Pancreas (tissue), 10 donors: ENCODE results near the gene C8A. TPM values are rescaled to one million over a fixed set of nuclear protein-coding genes. Genes with fewer than 3 reads are reported as not detected.

Experiments used
- ATAC-seq, 4 donors: fragments of 200-7000 bp; cut with Tn5 transposase; one replicate each; pipeline versions ENCODE4 v1.8.0 to v1.9.1; 2020; ENCODE audit warnings: mild to moderate bottlenecking in 4 of 4, moderate library complexity in 4 of 4
- DNase-seq, 6 donors: peaks; one replicate each; pipeline ENCODE4 v3.0.0-alpha.2; 2020
- FAIRE-seq: peaks from 2 replicates; lab custom pipeline; 2012; peaks lifted over from hg19 to GRCh38; lab: Jason Lieb, UNC
- H3K27ac ChIP-seq, 4 donors: fragments of 200-600 bp; sonication (generic); 1 replicate in 3 of 4; 2 replicates in 1 of 4; pipeline versions ENCODE4 v1.5.0 to v1.8.0; 2020
- H3K27me3 ChIP-seq, 4 donors: fragments of 200-600 bp; one replicate each; pipeline ENCODE4 v1.8.0; 2021
- H3K36me3 ChIP-seq, 3 donors: fragments of 200-600 bp; sonication (generic) in 1 of 3; one replicate each; pipeline versions ENCODE4 v1.5.0 to v1.8.0; 2020 to 2021
- H3K4me1 ChIP-seq, 3 donors: fragments of 200-600 bp; one replicate each; pipeline ENCODE4 v1.8.0; 2021
- H3K4me3 ChIP-seq, 4 donors: fragments of 200-600 bp; sonication (generic) in 2 of 4; one replicate each; pipeline versions ENCODE4 v1.5.0 to v1.8.0; 2020 to 2021
- H3K9me3 ChIP-seq, 4 donors: fragments of 200-600 bp; one replicate each; pipeline ENCODE4 v1.8.0; 2021
- CTCF ChIP-seq, 4 donors: fragments of 200-600 bp; sonication (generic) in 3 of 4; IDR thresholded peaks; one replicate each; pipeline versions ENCODE4 v1.5.0 to v1.8.0; 2021; ENCODE audit warnings: antibody characterized with exemption in 4 of 4
- WGBS, 2 donors: extraction: QIAGEN DNeasy Blood & Tissue Kit; methylation state at CpG; one replicate each; pipeline ENCODE4 v1.1.7; 2013; 5-methylcytosine and 5-hydroxymethylcytosine counted together
- intact Hi-C, 3 donors: fragments of 100-400 bp; cut with DNase I; formaldehyde crosslinking; loops; one replicate each; pipeline versions ENCODE4 v1.11.1 to v1.14.2; 2022
- polyA plus RNA-seq, 2 donors: library from polyadenylated mRNA; stranded (reverse); fragments of 200-250 nt; gene quantifications; one replicate each; pipeline ENCODE4 v1.2.3, GENCODE V29; 2013
- total RNA-seq, 6 donors: library from RNA; stranded (reverse); fragmentation: NEBNext Ultra II Directional in 4 of 6; extraction: Animal tissue kit (Norgen Biotek cat#: 25700) in 4 of 6; gene quantifications; one replicate each; pipeline versions ENCODE4 v1.2.1 to v1.2.4, GENCODE V29; 2021 to 2023
- donor health status: healthy with polysubstance abuse.
- donor health status: DM: no; HTN: no; CAD: no; lungs with moderate emphysema.
- donor health status: DM: no; HTN: no; CAD: no.
- donor health status: control.
- donor health status: control.
- donor health status: Bipolar disorder and iron deficiency.
- donor health status: DM: yes; HTN: yes; CAD: no.
- donor health status: DM: no; HTN: no; CAD: no.
- donor health status: DM: no; HTN: no; CAD: no.
- donor health status: DM: yes; HTN: yes; CAD: no.

Gene C8A
- total and polyA plus RNA-seq, 8 donors, result 0.08 to 0.38 (median 0.11) TPM; not detected in 4

GRCh38 chr1:56880774-56881173 lies 26.2 kb downstream of the C8A start:
- Histone ChIP-seq H3K4me3 (no peak overlapping the region), H3K4me1 (no peaks in the 10 kb centered on the region), H3K27ac (no peak overlapping the region), H3K36me3 (no peaks in the 10 kb centered on the region), H3K9me3 (no peaks in the 10 kb centered on the region), H3K27me3 (no peaks in the 10 kb centered on the region)
- intact Hi-C loops, result no loop called here
- no peak for DNase-seq
- WGBS, 2 donors, result 69 to 84% methylated on average over 1 of the region's 1 CpG
- no peak for FAIRE-seq
- TF ChIP-seq CTCF (IDR thresholded peaks at IDR 0.05), result no peak
- no peak for ATAC-seq

GRCh38 chr1:56881417-56881816 lies 26.8 kb downstream of the C8A start:
- WGBS, 2 donors, result 88 to 92% methylated on average over 6 of the region's 6 CpGs
- Histone ChIP-seq H3K4me1 (no peaks in the 10 kb centered on the region), H3K27me3 (no peaks in the 10 kb centered on the region), H3K4me3 (no peak overlapping the region), H3K36me3 (no peaks in the 10 kb centered on the region), H3K9me3 (no peaks in the 10 kb centered on the region), H3K27ac (no peak overlapping the region)
- ATAC-seq (no peak), FAIRE-seq (no peak), DNase-seq (no peak)
- TF ChIP-seq CTCF (IDR thresholded peaks at IDR 0.05), result no peak
- intact Hi-C loops, result no loop called here

- intact Hi-C loops, result no loop called here
- no peak for FAIRE-seq
Measured at GRCh38 chr1:56890229-56890628, 35.6 kb downstream of the C8A start.

GRCh38 chr1:56894014-56894413 lies 39.4 kb downstream of the C8A start:
- Histone ChIP-seq H3K36me3 (no peaks in the 10 kb centered on the region), H3K4me3 (no peak overlapping the region), H3K27ac (no peak overlapping the region), H3K4me1 (peaks cover 7 to 21% (median 18%) of the 10 kb centered on the region in 3 donors), H3K27me3 (no peaks in the 10 kb centered on the region), H3K9me3 (no peaks in the 10 kb centered on the region)
- ATAC-seq (no peak), FAIRE-seq (no peak), DNase-seq (no peak)
- no peak for TF ChIP-seq CTCF (IDR thresholded peaks at IDR 0.05)
- intact Hi-C loops, result no loop called here

More at GRCh38 chr1:56890229-56890628, 35.6 kb downstream of the C8A start:
- ATAC-seq, result no peak
- no peak overlapping the region for H3K27ac ChIP-seq
- 84 to 86% methylated on average over 3 of the region's 3 CpGs for WGBS, 2 donors
- DNase-seq, result no peak
- H3K9me3 ChIP-seq, result no peaks in the 10 kb centered on the region
- no peaks in the 10 kb centered on the region for H3K36me3 ChIP-seq
- no peaks in the 10 kb centered on the region for H3K27me3 ChIP-seq
- no peaks in the 10 kb centered on the region for H3K4me1 ChIP-seq
- TF ChIP-seq CTCF (IDR thresholded peaks at IDR 0.05), result no peak
- no peak overlapping the region for H3K4me3 ChIP-seq

- intact Hi-C loops, result no loop called here
- no peaks in the 10 kb centered on the region for H3K27me3 ChIP-seq
- ATAC-seq (peak; percentile 72 to 90 (median 82)), FAIRE-seq (no peak), DNase-seq (peak in 3 of 6 donors; percentile 15 to 62 (median 22))
- H3K9me3 ChIP-seq, result no peaks in the 10 kb centered on the region
- H3K4me3 ChIP-seq, result no peak overlapping the region
- peaks cover 7 to 24% (median 18%) of the 10 kb centered on the region in 3 donors for H3K4me1 ChIP-seq
- WGBS, 2 donors, result 19% methylated on average over 6 of the region's 6 CpGs
- no peak for TF ChIP-seq CTCF (IDR thresholded peaks at IDR 0.05)
- peak overlapping the region in 2 of 4 donors; percentile 12 to 59 for H3K27ac ChIP-seq
- H3K36me3 ChIP-seq, result no peaks in the 10 kb centered on the region
Measured at GRCh38 chr1:56897150-56898004, 42.8 kb downstream of the C8A start.
